A549 treated with AZD2906 at 1 μM for 4 hours (cell line): ENCODE data around the gene PCDHGA9. TPM values are rescaled to one million over a fixed set of nuclear protein-coding genes. Genes with fewer than 3 reads are reported as not detected.

ENCODE experiments used
- total RNA-seq: library from RNA; stranded (reverse); fragments of 200-300 nt; extraction: Qiagen RNA extraction; gene quantifications from 5 replicates; pipeline ENCODE4 v1.2.3, GENCODE V29; 2022

PCDHGA9 gene
- total RNA-seq, 1 experiment from 2014 or later: 0.05 TPM

GRCh38 chr5:141430332-141431113, 27.9 kb downstream of the PCDHGA9 start, which contains the start of gene PCDHGA12:
Gene PCDHGA12, plus strand, starts transcription at chr5:141430507. Its CDS starts 253 bp downstream, at chr5:141430760.

Other genes starting within 250 kb of the PCDHGA9 start
- 0.01 to 0.03 TPM (median 0.02 TPM) in 3 of 5 replicates, not detected in the others for gene PCDHB7, start 230.1 kb upstream of the PCDHGA9 start, total RNA-seq
- 0.24 to 0.28 TPM (median 0.26 TPM) in 5 replicates for gene PCDHB8, start 225.0 kb upstream of the PCDHGA9 start, total RNA-seq
- gene PCDHB16, start 220.4 kb upstream of the PCDHGA9 start, total RNA-seq: 0.02 to 0.13 TPM (median 0.06 TPM) in 5 replicates
- 0.01 to 0.09 TPM (median 0.02 TPM) in 4 of 5 replicates, not detected in the other for gene PCDHB9, start 215.6 kb upstream of the PCDHGA9 start, total RNA-seq
- 0.02 to 0.06 TPM (median 0.03 TPM) in 3 of 5 replicates, not detected in the others for gene PCDHB10, start 210.4 kb upstream of the PCDHGA9 start, total RNA-seq
- gene PCDHB11, start 203.2 kb upstream of the PCDHGA9 start, total RNA-seq: 0.05 to 0.08 TPM (median 0.07 TPM) in 5 replicates
- 0.01 to 0.02 TPM in 2 of 5 replicates, not detected in the others for gene PCDHB12, start 194.1 kb upstream of the PCDHGA9 start, total RNA-seq
- 0.03 to 0.08 TPM (median 0.06 TPM) in 5 replicates for gene PCDHB13, start 188.9 kb upstream of the PCDHGA9 start, total RNA-seq
- gene PCDHB14, start 179.4 kb upstream of the PCDHGA9 start, total RNA-seq: 0.03 to 0.09 TPM (median 0.06 TPM) in 5 replicates
- gene PCDHB15, start 157.4 kb upstream of the PCDHGA9 start, total RNA-seq: 0.03 to 0.13 TPM (median 0.07 TPM) in 5 replicates
- not detected in 5 replicates for gene SLC25A2, start 98.7 kb upstream of the PCDHGA9 start, total RNA-seq
- 59.3 to 79.3 TPM (median 67.9 TPM) in 5 replicates for gene TAF7, start 82.0 kb upstream of the PCDHGA9 start, total RNA-seq
- gene PCDHGA1, start 72.3 kb upstream of the PCDHGA9 start, total RNA-seq: 0.23 to 0.32 TPM (median 0.27 TPM) in 5 replicates
- gene PCDHGA2, start 64.0 kb upstream of the PCDHGA9 start, total RNA-seq: 0.40 to 0.74 TPM (median 0.53 TPM) in 5 replicates
- 0.02 to 0.03 TPM in 2 of 5 replicates, not detected in the others for gene PCDHGA3, start 58.9 kb upstream of the PCDHGA9 start, total RNA-seq
- gene PCDHGB1, start 52.7 kb upstream of the PCDHGA9 start, total RNA-seq: 1.4 to 1.9 TPM (median 1.7 TPM) in 5 replicates
- 0.06 to 0.13 TPM (median 0.11 TPM) in 5 replicates for gene PCDHGA4, start 47.8 kb upstream of the PCDHGA9 start, total RNA-seq
- 0.05 to 0.08 TPM (median 0.07 TPM) in 5 replicates for gene PCDHGB2, start 42.8 kb upstream of the PCDHGA9 start, total RNA-seq
- 0.13 to 0.17 TPM (median 0.16 TPM) in 5 replicates for gene PCDHGA5, start 38.6 kb upstream of the PCDHGA9 start, total RNA-seq
- 0.11 to 0.23 TPM (median 0.14 TPM) in 5 replicates for gene PCDHGB3, start 32.5 kb upstream of the PCDHGA9 start, total RNA-seq
- gene PCDHGA6, start 28.9 kb upstream of the PCDHGA9 start, total RNA-seq: 0.11 to 0.28 TPM (median 0.24 TPM) in 5 replicates
- 0.71 to 1.2 TPM (median 0.76 TPM) in 5 replicates for gene PCDHGA7, start 20.0 kb upstream of the PCDHGA9 start, total RNA-seq
- gene PCDHGB4, start 15.1 kb upstream of the PCDHGA9 start, total RNA-seq: 0.81 to 1.0 TPM (median 0.92 TPM) in 5 replicates
- gene PCDHGA8, start 10.1 kb upstream of the PCDHGA9 start, total RNA-seq: 0.02 to 0.03 TPM (median 0.02 TPM) in 4 of 5 replicates, not detected in the other
- gene PCDHGB5, start 4.8 kb upstream of the PCDHGA9 start, total RNA-seq: 1.9 to 2.5 TPM (median 2.2 TPM) in 5 replicates
- gene PCDHGB6, start 5.2 kb downstream of the PCDHGA9 start, total RNA-seq: 0.09 to 0.13 TPM (median 0.10 TPM) in 5 replicates
- 0.02 to 0.03 TPM in 2 of 5 replicates, not detected in the others for gene PCDHGA10, start 10.2 kb downstream of the PCDHGA9 start, total RNA-seq
- gene PCDHGB7, start 14.9 kb downstream of the PCDHGA9 start, total RNA-seq: 0.03 to 0.13 TPM (median 0.07 TPM) in 3 of 5 replicates, not detected in the others
- gene PCDHGA11, start 18.3 kb downstream of the PCDHGA9 start, total RNA-seq: not detected in 5 replicates
- 0.01 TPM in 1 of 5 replicates, not detected in the others for gene PCDHGA12, start 27.7 kb downstream of the PCDHGA9 start, total RNA-seq
- 5.0 to 6.6 TPM (median 5.7 TPM) in 5 replicates for gene PCDHGC3, start 73.2 kb downstream of the PCDHGA9 start, total RNA-seq
- 0.02 to 0.07 TPM in 2 of 5 replicates, not detected in the others for gene PCDHGC4, start 82.3 kb downstream of the PCDHGA9 start, total RNA-seq
- gene PCDHGC5, start 86.3 kb downstream of the PCDHGA9 start, total RNA-seq: 0.02 to 0.03 TPM in 2 of 5 replicates, not detected in the others
- 87.8 to 96.8 TPM (median 93.1 TPM) in 5 replicates for gene DIAPH1, start 216.2 kb downstream of the PCDHGA9 start, total RNA-seq
- gene HDAC3, start 234.1 kb downstream of the PCDHGA9 start, total RNA-seq: 44.8 to 50.8 TPM (median 47.2 TPM) in 5 replicates
- gene RELL2, start 234.2 kb downstream of the PCDHGA9 start, total RNA-seq: 4.0 to 5.2 TPM (median 4.6 TPM) in 5 replicates
- gene FCHSD1, start 248.6 kb downstream of the PCDHGA9 start, total RNA-seq: 6.8 to 10.3 TPM (median 9.6 TPM) in 5 replicates